ENCODE results near the gene OR6X1. TPM values are rescaled to one million over a fixed set of nuclear protein-coding genes. Genes with fewer than 3 reads are reported as not detected.

Gene OR6X1
- total RNA-seq, 2 donors from 2014 or later = not detected

DNA sequence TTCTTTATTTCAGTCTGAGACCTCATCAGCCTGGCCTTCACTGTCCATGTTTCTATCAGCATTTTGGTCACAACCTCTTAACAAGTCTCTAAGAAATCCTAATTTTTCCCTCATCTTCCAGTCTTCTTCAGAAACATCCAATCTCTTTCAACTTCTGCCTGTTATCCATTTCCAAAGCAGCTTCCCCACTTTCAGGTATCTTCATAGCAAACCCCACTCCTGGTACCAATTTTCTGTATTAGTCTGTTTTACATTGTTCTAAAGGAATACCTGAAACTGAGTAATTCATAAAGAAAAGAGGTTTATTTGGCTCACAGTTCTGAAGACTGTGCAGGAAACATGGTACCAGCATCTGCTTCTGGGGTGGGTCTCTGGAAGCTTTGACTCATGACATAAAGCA is 8.1 kb upstream of the OR6X1 start:
- Histone ChIP-seq H3K27ac (no peak overlapping the region), H3K27me3 (no peaks in the 10 kb centered on the region), H3K4me1 (no peaks in the 10 kb centered on the region), H3K4me3 (no peak overlapping the region), H3K36me3 (no peaks in the 10 kb centered on the region), H3K9me3 (peaks cover 0 to 15% of the 10 kb centered on the region in 2 donors)
- TF ChIP-seq, protein P1, sequence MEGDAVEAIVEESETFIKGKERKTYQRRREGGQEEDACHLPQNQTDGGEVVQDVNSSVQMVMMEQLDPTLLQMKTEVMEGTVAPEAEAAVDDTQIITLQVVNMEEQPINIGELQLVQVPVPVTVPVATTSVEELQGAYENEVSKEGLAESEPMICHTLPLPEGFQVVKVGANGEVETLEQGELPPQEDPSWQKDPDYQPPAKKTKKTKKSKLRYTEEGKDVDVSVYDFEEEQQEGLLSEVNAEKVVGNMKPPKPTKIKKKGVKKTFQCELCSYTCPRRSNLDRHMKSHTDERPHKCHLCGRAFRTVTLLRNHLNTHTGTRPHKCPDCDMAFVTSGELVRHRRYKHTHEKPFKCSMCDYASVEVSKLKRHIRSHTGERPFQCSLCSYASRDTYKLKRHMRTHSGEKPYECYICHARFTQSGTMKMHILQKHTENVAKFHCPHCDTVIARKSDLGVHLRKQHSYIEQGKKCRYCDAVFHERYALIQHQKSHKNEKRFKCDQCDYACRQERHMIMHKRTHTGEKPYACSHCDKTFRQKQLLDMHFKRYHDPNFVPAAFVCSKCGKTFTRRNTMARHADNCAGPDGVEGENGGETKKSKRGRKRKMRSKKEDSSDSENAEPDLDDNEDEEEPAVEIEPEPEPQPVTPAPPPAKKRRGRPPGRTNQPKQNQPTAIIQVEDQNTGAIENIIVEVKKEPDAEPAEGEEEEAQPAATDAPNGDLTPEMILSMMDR (IDR thresholded peaks at IDR 0.05) = no peak
- no peak for DNase-seq (ENCODE audit: low spot score)

- no peak for DNase-seq (ENCODE audit: low spot score)
- Histone ChIP-seq H3K27ac (no peak overlapping the region), H3K9me3 (peaks cover 0 to 15% of the 10 kb centered on the region in 2 donors), H3K36me3 (no peaks in the 10 kb centered on the region), H3K4me3 (no peak overlapping the region), H3K4me1 (no peaks in the 10 kb centered on the region), H3K27me3 (no peaks in the 10 kb centered on the region)
- TF ChIP-seq, protein P1 (IDR thresholded peaks at IDR 0.05) = no peak
These were observed 6.6 kb upstream of the OR6X1 start for GRCh38 chr11:123760894-123761293.

GRCh38 chr11:123757976-123758375 is 3.7 kb upstream of the OR6X1 start:
- TF ChIP-seq, protein P1 (IDR thresholded peaks at IDR 0.05) = no peak
- no peak overlapping the region for H3K4me3 ChIP-seq
- H3K27ac ChIP-seq = no peak overlapping the region
- DNase-seq (ENCODE audit: low spot score) = no peak
- no peaks in the 10 kb centered on the region for H3K4me1 ChIP-seq
- no peaks in the 10 kb centered on the region for H3K27me3 ChIP-seq
- peaks cover 0 to 13% of the 10 kb centered on the region in 2 donors for H3K9me3 ChIP-seq
- no peaks in the 10 kb centered on the region for H3K36me3 ChIP-seq

DNA sequence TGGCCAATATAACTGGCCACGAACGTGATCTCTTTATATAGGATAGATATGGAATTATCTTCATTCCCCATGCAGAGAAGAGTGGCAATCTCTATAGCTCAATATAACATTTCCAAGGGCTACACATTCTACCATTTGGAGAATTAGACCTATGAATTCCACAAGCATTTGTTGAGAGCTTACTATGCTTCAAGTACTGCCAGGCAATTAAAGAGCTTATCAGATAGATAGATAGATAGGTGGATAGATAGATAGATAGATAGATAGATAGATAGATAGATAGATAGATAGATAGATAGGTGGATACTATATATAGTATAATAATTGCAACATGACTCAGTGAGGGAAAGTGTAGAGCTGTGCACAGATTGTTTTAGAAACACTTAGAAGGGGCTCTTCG is 1.5 kb upstream of the OR6X1 start:
- no peak overlapping the region for H3K27ac ChIP-seq
- H3K27me3 ChIP-seq = no peaks in the 10 kb centered on the region
- TF ChIP-seq, protein P1 (IDR thresholded peaks at IDR 0.05) = no peak
- no peaks in the 10 kb centered on the region for H3K36me3 ChIP-seq
- H3K4me1 ChIP-seq = no peaks in the 10 kb centered on the region
- DNase-seq (ENCODE audit: low spot score) = no peak
- H3K9me3 ChIP-seq = no peaks in the 10 kb centered on the region
- H3K4me3 ChIP-seq = no peak overlapping the region

- DNase-seq (ENCODE audit: low spot score) = no peak
- Histone ChIP-seq H3K27me3 (no peaks in the 10 kb centered on the region), H3K4me3 (no peak overlapping the region), H3K4me1 (no peaks in the 10 kb centered on the region), H3K36me3 (no peaks in the 10 kb centered on the region), H3K27ac (no peak overlapping the region), H3K9me3 (no peaks in the 10 kb centered on the region)
- TF ChIP-seq, protein P1 (IDR thresholded peaks at IDR 0.05) = no peak
These were observed 1.0 kb upstream of the OR6X1 start for GRCh38 chr11:123755344-123755743.

DNA sequence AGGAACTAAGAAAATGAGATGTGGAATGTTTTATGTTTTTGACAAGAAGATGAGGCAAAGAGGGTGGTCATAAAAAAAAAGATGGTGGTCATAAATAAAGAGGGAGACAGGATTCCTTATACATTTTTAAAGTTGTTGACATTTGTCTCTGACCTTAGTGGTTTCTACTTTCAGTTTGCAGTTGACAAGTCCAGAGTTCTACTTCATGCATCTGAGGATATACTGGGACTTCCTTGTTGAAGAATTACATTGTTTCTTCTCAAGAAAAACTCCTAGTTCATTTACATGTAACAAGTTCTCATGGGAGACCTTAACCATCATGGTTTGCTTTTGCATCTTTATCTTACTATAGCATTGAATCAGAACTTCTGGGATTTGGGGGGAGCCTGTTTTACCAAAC is 1.2 kb downstream of the OR6X1 start:
- H3K4me3 ChIP-seq = no peak overlapping the region
- DNase-seq (ENCODE audit: low spot score) = no peak
- no peaks in the 10 kb centered on the region for H3K27me3 ChIP-seq
- H3K36me3 ChIP-seq = no peaks in the 10 kb centered on the region
- no peak overlapping the region for H3K27ac ChIP-seq
- no peaks in the 10 kb centered on the region for H3K4me1 ChIP-seq
- TF ChIP-seq, protein P1 (IDR thresholded peaks at IDR 0.05) = no peak
- H3K9me3 ChIP-seq = no peaks in the 10 kb centered on the region
